Measurements from ENCODE around the gene TRIM62.
"Not testable (repeated sequence)": the region's sequence is repeated elsewhere in the genome, so short reads cannot be mapped to it uniquely, and the experiment has no call there.

The TRIM62 gene

GRCh38 chr1:33132549-33132948 is 49.3 kb downstream of the TRIM62 start:
- no peak for DNase-seq

DNA sequence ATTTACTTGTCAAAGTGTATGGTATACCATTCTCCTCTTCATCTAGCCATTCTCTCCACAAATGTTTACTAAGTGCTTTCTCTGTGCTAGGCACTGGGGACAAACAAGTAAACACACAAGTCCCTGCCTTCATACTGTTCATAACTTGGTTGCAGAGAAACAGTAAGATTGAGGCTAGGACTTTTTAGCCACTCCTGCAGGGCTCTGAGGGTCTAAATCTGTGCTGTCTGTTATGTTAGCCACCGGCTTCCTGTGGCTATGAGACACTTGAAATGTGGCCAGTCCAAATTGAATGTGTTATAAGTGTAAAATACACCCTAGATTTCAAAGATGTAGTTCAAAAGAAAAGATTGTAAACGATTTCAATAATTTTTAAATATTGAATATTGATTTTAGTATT is 50.7 kb downstream of the TRIM62 start:
- no peak for DNase-seq

- DNase-seq = no peak
These were observed 51.5 kb downstream of the TRIM62 start for GRCh38 chr1:33130297-33130696.

DNA sequence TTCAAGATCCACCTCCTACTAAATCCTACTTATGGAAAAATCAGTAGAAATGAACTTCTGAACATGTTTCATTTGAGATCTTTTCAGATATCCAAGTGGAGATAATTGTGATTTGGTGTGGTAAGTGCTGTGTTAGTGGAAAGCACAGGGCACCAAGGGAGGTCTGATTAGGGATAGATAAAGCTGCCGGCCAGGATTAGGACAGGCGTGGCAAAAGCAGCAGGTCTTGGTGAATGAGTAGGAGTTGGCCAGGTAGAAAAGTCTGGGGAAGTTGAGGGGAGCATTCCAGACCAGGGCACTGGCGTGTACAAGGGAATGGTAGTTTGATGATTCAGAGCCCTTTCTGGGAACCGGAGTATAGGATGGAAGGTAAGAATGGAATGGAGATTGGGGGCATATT is 53.1 kb downstream of the TRIM62 start:
- no peak for DNase-seq

GRCh38 chr1:33127001-33127823 is 54.6 kb downstream of the TRIM62 start:
- peak; percentile 99 for DNase-seq

- DNase-seq = no peak
These were observed 55.3 kb downstream of the TRIM62 start for GRCh38 chr1:33126411-33127000.

GRCh38 chr1:33124647-33125046 is 57.2 kb downstream of the TRIM62 start:
- not testable (repeated sequence) for DNase-seq

DNA sequence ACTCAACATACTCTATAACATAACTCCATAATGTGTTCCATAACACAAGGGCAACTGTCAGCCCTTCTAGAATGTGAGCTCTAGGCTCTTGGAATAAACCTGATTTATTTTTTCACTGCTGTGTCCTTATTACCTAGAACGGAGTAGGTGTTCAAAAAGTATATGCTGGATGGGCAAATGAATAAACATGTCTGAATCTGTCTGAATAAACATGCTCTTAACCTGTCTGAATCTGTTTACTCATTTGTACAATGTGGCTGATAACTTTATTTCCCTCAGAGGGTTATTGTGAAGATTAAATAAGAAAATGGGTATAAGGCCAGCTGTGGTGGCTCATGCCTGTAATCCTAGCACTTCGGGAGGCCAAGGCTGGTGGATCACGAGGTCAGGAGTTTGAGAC is 58.6 kb downstream of the TRIM62 start:
- no peak for DNase-seq

DNA sequence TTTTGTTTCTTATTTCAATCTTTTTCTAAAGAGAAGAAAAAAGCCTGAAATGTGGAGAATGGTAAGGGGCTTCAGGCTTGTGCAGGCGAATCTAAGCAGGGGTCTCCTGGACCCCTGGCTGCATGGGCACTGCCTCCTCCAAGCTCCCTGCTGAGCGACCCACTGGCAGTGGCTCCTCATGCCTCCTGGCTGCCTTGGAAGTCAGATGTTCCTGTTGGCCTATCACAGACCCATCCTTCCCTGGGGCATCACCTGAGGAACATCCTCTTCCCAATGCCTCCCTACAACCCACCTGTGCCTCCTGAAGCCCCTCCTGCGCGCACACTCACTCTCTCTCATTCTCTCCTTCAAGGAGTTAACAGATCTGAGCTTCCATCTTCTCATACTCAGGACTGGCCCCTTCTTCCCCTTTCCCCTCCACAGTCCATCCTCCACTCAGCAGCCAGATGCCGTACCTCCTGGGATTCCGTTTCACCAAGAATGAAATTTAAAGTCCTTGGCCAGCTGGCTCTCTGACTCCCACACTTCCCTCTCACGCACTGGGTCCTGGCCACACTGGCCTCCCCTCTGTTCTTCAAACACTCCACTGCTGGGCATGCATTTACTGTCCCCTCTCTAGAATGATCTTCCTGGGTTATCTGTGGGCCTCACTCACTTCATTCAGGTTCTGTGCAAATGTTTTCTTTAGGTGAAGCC is 59.2 kb downstream of the TRIM62 start:
- DNase-seq = no peak

GRCh38 chr1:33121728-33122127 is 60.1 kb downstream of the TRIM62 start:
- DNase-seq = no peak

GRCh38 chr1:33120436-33121231 is 61.2 kb downstream of the TRIM62 start:
- DNase-seq = no peak

DNA sequence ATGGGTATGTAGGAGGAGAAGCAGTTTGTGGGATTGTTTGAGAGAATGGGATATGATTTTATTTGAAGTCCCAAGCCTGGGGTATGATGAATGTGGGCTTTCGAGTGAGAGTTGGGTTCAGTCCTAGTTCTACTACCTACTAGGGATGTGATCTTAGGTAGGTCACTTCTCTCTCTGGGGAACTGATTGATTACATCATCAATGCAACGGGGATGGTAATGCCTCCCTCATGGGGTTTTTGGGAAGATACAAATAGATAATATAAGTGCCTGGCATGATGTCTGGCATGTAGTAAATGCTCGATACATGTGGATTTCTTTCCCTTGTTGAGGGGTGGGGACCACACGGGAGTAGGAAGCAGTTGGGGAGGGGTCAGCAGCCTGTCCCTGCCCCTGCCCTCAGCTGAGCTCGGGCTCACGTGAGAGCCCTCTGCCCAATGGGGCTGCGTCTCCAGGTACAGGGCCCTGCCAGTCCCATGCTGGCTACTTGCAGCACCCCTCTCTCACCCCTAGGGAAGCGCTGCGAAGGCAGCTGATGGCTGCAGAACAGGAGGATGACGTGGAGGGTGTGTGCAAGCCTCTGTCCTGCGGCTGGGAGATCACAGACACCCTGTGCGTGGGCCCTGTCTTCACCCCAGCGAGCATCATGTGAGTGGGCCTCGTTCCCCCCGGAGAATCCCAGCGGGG is 62.2 kb downstream of the TRIM62 start:
- DNase-seq = no peak

GRCh38 chr1:33119050-33119449 is 62.8 kb downstream of the TRIM62 start:
- no peak for DNase-seq

GRCh38 chr1:33118274-33118673 is 63.6 kb downstream of the TRIM62 start:
- no peak for DNase-seq

DNA sequence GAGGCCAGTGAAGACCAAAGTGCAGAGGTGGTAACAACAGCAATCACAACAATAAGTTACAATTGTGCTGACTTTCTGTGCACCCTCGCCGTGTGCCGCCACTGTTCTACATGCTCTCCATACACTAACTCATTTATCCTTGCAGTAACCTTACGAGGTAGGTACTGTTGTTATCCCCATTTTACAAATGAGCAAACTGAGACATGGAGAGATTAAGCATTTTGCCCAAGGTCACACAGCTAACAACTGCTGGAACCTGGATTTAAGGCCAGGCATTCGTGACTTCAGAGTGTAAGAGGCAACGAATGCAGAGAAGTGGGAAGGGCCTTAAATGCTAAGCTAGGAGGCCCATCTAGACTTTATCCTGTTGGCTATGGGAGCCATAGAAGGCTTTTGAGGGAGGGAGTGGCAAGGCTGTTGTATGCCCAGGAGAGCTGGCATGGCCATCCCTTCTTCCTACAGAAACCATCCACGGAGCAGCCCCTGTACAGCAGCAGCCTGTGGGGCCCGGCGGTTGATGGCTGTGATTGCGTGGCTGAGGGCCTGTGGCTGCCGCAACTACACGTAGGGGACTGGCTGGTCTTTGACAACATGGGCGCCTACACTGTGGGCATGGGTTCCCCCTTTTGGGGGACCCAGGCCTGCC is 64.3 kb downstream of the TRIM62 start:
- no peak for DNase-seq

GRCh38 chr1:33111965-33112364 is 69.9 kb downstream of the TRIM62 start:
- no peak for DNase-seq

- no peak for DNase-seq
These were observed 71.4 kb downstream of the TRIM62 start for GRCh38 chr1:33110477-33110876.

- DNase-seq = not testable (repeated sequence)
These were observed 81.8 kb downstream of the TRIM62 start for GRCh38 chr1:33100119-33100415.

- peak; percentile 100 for DNase-seq
These were observed 82.3 kb downstream of the TRIM62 start for GRCh38 chr1:33099290-33100118.

- DNase-seq = peak; percentile 87
These were observed 83.5 kb downstream of the TRIM62 start for GRCh38 chr1:33098371-33098770.

DNA sequence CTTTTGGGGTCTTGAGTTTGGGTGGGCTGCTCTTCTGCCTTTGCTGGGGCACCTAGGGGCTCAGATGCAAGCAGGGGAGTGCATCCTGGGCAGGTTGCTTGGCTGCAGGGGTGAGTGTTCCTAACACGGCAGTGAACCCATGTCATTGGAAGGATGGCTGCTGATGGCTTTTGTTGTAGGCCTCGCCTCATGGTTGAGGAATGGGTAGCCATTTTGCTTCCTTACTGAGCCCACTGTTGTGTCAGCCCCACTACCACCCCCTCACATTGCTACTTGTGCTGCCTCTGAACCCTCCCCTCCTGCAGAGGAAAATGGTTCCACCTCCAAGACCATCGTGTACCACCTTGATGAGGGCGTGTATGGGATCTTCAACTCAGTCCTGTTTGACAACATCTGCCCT is 84.1 kb downstream of the TRIM62 start:
- DNase-seq = no peak

Measured in fibroblast of skin of abdomen (primary cell).